ENCODE measurements around the gene GLYAT.
"Not testable (repeated sequence)": the region's sequence is repeated elsewhere in the genome, so short reads cannot be mapped to it uniquely, and the experiment has no call there.

The GLYAT gene

DNA sequence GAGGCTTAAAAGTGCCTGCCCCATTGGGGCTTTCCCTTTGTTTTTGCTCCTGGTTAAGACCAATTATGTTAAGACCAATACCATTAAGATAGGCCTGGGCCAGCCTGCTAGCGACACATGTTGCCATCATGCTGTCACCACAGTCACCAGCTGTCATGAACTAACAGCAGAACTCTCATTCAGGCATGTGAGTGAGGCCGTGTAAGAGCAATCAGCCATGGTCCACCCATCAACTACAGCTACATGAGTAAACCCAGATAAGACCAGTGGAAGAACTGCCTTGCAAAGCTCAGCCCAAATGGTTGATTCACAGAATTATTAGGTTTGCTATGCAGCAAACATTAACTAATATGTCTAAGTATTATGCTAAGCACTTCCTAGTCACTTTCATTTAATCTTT lies 19.9 kb downstream of the GLYAT start:
- no peaks in the 10 kb centered on the region for H3K36me3 ChIP-seq (ENCODE audit: control insufficient read depth, insufficient read depth, low read length)
- WGBS, 2 experiments (ENCODE audit: insufficient coverage in 2 of 2): 46 to 80% methylated on average over 2 of the region's 2 CpGs
- H3K27ac ChIP-seq (ENCODE audit: low read depth, low read length, severe bottlenecking): no peak overlapping the region
- no peaks in the 10 kb centered on the region for H3K4me1 ChIP-seq (ENCODE audit: control insufficient read depth, insufficient read depth, low read length, poor library complexity, severe bottlenecking)
- H3K9me3 ChIP-seq (ENCODE audit: control insufficient read depth, low read length): no peaks in the 10 kb centered on the region
- H3K4me3 ChIP-seq (ENCODE audit: extremely low read depth, insufficient read depth, low read length, poor library complexity, severe bottlenecking): no peak overlapping the region

DNA sequence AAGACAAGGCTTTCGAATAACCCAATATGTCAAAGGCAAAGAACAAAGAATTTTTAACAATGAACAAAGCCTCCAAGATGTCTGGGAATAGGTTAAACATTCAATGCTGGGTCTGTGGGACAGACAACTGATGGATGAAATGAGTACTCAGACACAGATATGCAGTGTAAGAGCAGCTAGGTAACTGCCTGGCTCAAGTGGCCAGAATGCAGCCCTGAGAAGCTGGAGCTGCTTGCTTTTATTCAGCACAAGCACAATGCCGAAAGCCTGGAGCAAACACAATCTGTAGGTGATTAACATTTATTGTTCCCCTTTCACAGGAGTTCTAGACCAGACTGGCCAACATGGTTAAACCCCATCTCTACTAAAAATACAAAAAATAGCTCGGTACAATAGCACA lies 24.0 kb downstream of the GLYAT start:
- H3K4me1 ChIP-seq (ENCODE audit: control insufficient read depth, insufficient read depth, low read length, poor library complexity, severe bottlenecking): no peaks in the 10 kb centered on the region
- WGBS, 2 experiments (ENCODE audit: insufficient coverage in 2 of 2): 80 to 100% methylated on average over 1 to 2 of the region's 3 CpGs
- H3K4me3 ChIP-seq (ENCODE audit: extremely low read depth, insufficient read depth, low read length, poor library complexity, severe bottlenecking): no peak overlapping the region
- H3K9me3 ChIP-seq (ENCODE audit: control insufficient read depth, low read length): peaks cover 10% of the 10 kb centered on the region
- H3K36me3 ChIP-seq (ENCODE audit: control insufficient read depth, insufficient read depth, low read length): no peaks in the 10 kb centered on the region
- H3K27ac ChIP-seq (ENCODE audit: low read depth, low read length, severe bottlenecking): no peak overlapping the region

DNA sequence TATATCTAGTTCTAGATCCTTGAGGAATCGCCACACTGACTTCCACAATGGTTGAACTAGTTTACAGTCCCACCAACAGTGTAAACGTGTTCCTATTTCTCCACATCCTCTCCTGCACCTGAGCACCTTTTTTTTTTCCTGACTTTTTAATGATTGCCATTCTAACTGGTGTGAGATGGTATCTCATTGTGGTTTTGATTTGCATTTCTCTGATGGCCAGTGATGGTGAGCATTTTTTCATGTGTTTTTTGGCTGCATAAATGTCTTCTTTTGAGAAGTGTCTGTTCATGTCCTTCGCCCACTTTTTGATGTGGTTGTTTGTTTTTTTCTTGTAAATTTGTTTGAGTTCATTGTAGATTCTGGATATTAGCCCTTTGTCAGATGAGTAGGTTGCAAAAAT lies 34.9 kb downstream of the GLYAT start:
- H3K36me3 ChIP-seq (ENCODE audit: control insufficient read depth, insufficient read depth, low read length); H3K4me3 ChIP-seq (ENCODE audit: extremely low read depth, insufficient read depth, low read length, poor library complexity, severe bottlenecking); H3K9me3 ChIP-seq (ENCODE audit: control insufficient read depth, low read length); H3K4me1 ChIP-seq (ENCODE audit: control insufficient read depth, insufficient read depth, low read length, poor library complexity, severe bottlenecking); H3K27ac ChIP-seq (ENCODE audit: low read depth, low read length, severe bottlenecking): not testable (repeated sequence)
- no CpG with 5 or more reads among the region's 3 CpGs for WGBS, 2 experiments (ENCODE audit: insufficient coverage in 2 of 2)

- WGBS, 2 experiments (ENCODE audit: insufficient coverage in 2 of 2): no CpG with 5 or more reads among the region's 1 CpG
- no peak overlapping the region for H3K27ac ChIP-seq (ENCODE audit: low read depth, low read length, severe bottlenecking)
These were observed 38.7 kb downstream of the GLYAT start for GRCh38 chr11:58693026-58693425.

GRCh38 chr11:58691675-58692074 lies 40.1 kb downstream of the GLYAT start:
- Histone ChIP-seq H3K4me1 (ENCODE audit: control insufficient read depth, insufficient read depth, low read length, poor library complexity, severe bottlenecking) (no peaks in the 10 kb centered on the region), H3K36me3 (ENCODE audit: control insufficient read depth, insufficient read depth, low read length) (no peaks in the 10 kb centered on the region), H3K9me3 (ENCODE audit: control insufficient read depth, low read length) (no peaks in the 10 kb centered on the region), H3K4me3 (ENCODE audit: extremely low read depth, insufficient read depth, low read length, poor library complexity, severe bottlenecking) (no peak overlapping the region), H3K27ac (ENCODE audit: low read depth, low read length, severe bottlenecking) (no peak overlapping the region)
- 72 to 82% methylated on average over 3 of the region's 5 CpGs for WGBS, 2 experiments (ENCODE audit: insufficient coverage in 2 of 2)

More at GRCh38 chr11:58693026-58693425, 38.7 kb downstream of the GLYAT start:
- no peak overlapping the region for H3K4me3 ChIP-seq (ENCODE audit: extremely low read depth, insufficient read depth, low read length, poor library complexity, severe bottlenecking)
- H3K36me3 ChIP-seq (ENCODE audit: control insufficient read depth, insufficient read depth, low read length): no peaks in the 10 kb centered on the region
- H3K9me3 ChIP-seq (ENCODE audit: control insufficient read depth, low read length): no peaks in the 10 kb centered on the region
- no peaks in the 10 kb centered on the region for H3K4me1 ChIP-seq (ENCODE audit: control insufficient read depth, insufficient read depth, low read length, poor library complexity, severe bottlenecking)

DNA sequence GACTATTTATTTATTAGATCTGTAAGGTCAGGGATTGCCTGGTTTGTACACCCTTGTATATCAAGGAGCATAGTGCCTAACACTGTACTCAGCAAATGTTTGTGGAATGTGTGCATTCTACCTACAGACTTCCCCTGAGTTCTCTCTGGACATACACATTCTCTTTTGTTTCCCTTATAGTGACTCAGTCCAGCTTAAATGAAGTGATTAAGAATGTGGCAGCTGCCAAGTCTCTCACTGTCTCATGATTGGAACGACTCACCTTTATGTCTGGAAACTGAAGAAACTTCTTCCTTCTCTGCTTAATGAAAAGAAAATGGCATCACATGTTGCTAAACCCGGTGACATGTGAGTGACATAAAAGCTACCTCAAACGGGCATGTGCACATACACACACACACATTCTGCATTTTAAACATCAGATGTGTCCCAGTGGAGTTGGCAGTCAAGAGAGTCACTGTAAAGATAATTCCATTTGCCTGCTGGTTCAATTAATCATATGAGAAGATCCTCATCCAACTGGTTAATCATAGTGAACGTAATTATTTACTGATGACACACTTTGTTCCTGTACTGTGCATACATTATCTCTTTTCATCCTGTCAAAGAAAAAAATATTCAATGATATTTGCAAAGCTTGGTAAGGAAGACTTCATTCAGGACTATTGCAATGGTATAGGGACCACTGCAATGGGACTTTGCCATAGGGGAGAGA lies 42.8 kb downstream of the GLYAT start:
- H3K4me3 ChIP-seq (ENCODE audit: extremely low read depth, insufficient read depth, low read length, poor library complexity, severe bottlenecking): no peak overlapping the region
- H3K4me1 ChIP-seq (ENCODE audit: control insufficient read depth, insufficient read depth, low read length, poor library complexity, severe bottlenecking): no peaks in the 10 kb centered on the region
- H3K36me3 ChIP-seq (ENCODE audit: control insufficient read depth, insufficient read depth, low read length): no peaks in the 10 kb centered on the region
- 70 to 72% methylated on average over 2 to 3 of the region's 4 CpGs for WGBS, 2 experiments (ENCODE audit: insufficient coverage in 2 of 2)
- no peaks in the 10 kb centered on the region for H3K9me3 ChIP-seq (ENCODE audit: control insufficient read depth, low read length)
- no peak overlapping the region for H3K27ac ChIP-seq (ENCODE audit: low read depth, low read length, severe bottlenecking)

DNA sequence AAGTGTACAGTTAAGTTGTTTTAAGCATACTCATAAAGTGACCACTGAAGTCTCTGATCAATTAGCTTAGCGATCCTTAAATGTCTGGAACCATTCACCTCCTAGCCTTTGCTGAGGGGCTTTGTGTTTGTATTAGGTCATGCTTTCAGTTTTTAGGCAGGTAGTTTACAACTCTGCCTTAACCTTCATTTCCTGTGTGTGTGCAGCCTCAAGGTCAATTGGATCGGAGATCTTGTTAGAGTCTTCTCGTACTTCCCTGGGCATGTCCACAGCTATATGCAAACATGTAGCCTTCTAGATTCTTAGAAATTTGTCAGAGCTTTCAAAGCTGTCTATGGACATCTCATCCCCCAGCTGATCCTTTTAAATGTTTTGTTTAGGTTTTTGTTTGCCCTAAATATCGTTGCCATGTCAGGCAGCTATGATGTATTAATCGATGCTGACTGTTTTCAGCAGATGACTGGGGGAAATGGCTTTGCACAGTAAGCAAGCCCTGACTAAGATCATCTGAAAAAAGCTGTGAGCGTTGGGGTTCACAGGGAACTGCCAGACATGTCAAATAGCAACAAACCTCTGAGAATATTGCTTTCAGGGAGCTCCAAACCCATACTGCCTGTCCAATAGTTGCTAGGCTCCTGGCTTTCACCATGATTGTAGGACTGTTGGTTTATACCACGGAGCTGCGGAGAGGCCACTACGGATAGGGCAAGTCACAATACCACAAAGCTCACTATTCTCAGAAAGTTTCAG lies 45.6 kb downstream of the GLYAT start:
- WGBS, 2 experiments (ENCODE audit: insufficient coverage in 2 of 2): 78 to 80% methylated on average over 7 to 8 of the region's 9 CpGs
- H3K36me3 ChIP-seq (ENCODE audit: control insufficient read depth, insufficient read depth, low read length): no peaks in the 10 kb centered on the region
- no peak overlapping the region for H3K27ac ChIP-seq (ENCODE audit: low read depth, low read length, severe bottlenecking)
- no peaks in the 10 kb centered on the region for H3K9me3 ChIP-seq (ENCODE audit: control insufficient read depth, low read length)
- no peak overlapping the region for H3K4me3 ChIP-seq (ENCODE audit: extremely low read depth, insufficient read depth, low read length, poor library complexity, severe bottlenecking)
- H3K4me1 ChIP-seq (ENCODE audit: control insufficient read depth, insufficient read depth, low read length, poor library complexity, severe bottlenecking): no peaks in the 10 kb centered on the region

GRCh38 chr11:58682660-58683059 lies 49.1 kb downstream of the GLYAT start:
- H3K9me3 ChIP-seq (ENCODE audit: control insufficient read depth, low read length); H3K27ac ChIP-seq (ENCODE audit: low read depth, low read length, severe bottlenecking); H3K4me1 ChIP-seq (ENCODE audit: control insufficient read depth, insufficient read depth, low read length, poor library complexity, severe bottlenecking); H3K4me3 ChIP-seq (ENCODE audit: extremely low read depth, insufficient read depth, low read length, poor library complexity, severe bottlenecking); H3K36me3 ChIP-seq (ENCODE audit: control insufficient read depth, insufficient read depth, low read length): not testable (repeated sequence)
- 20 to 100% methylated on average over 1 of the region's 3 CpGs for WGBS, 2 experiments (ENCODE audit: insufficient coverage in 2 of 2)

- H3K4me1 ChIP-seq (ENCODE audit: control insufficient read depth, insufficient read depth, low read length, poor library complexity, severe bottlenecking); H3K27ac ChIP-seq (ENCODE audit: low read depth, low read length, severe bottlenecking); H3K9me3 ChIP-seq (ENCODE audit: control insufficient read depth, low read length); H3K36me3 ChIP-seq (ENCODE audit: control insufficient read depth, insufficient read depth, low read length); H3K4me3 ChIP-seq (ENCODE audit: extremely low read depth, insufficient read depth, low read length, poor library complexity, severe bottlenecking): not testable (repeated sequence)
- 75% methylated on average over 1 of the region's 1 CpG for WGBS, 2 experiments (ENCODE audit: insufficient coverage in 2 of 2)
These were observed 54.2 kb downstream of the GLYAT start for GRCh38 chr11:58677536-58677935.

- peaks cover 5% of the 10 kb centered on the region for H3K9me3 ChIP-seq (ENCODE audit: control insufficient read depth, low read length)
- no peaks in the 10 kb centered on the region for H3K36me3 ChIP-seq (ENCODE audit: control insufficient read depth, insufficient read depth, low read length)
- no peak overlapping the region for H3K27ac ChIP-seq (ENCODE audit: low read depth, low read length, severe bottlenecking)
- WGBS, 2 experiments (ENCODE audit: insufficient coverage in 2 of 2): 48 to 50% methylated on average over 1 of the region's 1 CpG
- no peak overlapping the region for H3K4me3 ChIP-seq (ENCODE audit: extremely low read depth, insufficient read depth, low read length, poor library complexity, severe bottlenecking)
- no peaks in the 10 kb centered on the region for H3K4me1 ChIP-seq (ENCODE audit: control insufficient read depth, insufficient read depth, low read length, poor library complexity, severe bottlenecking)
These were observed 55.1 kb downstream of the GLYAT start for GRCh38 chr11:58676563-58677135.
